Activated naive CD8-positive, alpha-beta T cell treated with anti-CD3 and anti-CD28 coated beads, Interleukin-2, amount 50 U/mL, for 16 hours (primary cell): Measurements from ENCODE around the gene NDUFB4.
"Not testable (repeated sequence)": the region's sequence is repeated elsewhere in the genome, so short reads cannot be mapped to it uniquely, and the experiment has no call there.

ENCODE experiments used
- DNase-seq: peaks from one replicate; pipeline ENCODE4 v3.0.0-alpha.2; 2020; ENCODE audit warnings: low read depth, low spot score

NDUFB4 gene

DNA sequence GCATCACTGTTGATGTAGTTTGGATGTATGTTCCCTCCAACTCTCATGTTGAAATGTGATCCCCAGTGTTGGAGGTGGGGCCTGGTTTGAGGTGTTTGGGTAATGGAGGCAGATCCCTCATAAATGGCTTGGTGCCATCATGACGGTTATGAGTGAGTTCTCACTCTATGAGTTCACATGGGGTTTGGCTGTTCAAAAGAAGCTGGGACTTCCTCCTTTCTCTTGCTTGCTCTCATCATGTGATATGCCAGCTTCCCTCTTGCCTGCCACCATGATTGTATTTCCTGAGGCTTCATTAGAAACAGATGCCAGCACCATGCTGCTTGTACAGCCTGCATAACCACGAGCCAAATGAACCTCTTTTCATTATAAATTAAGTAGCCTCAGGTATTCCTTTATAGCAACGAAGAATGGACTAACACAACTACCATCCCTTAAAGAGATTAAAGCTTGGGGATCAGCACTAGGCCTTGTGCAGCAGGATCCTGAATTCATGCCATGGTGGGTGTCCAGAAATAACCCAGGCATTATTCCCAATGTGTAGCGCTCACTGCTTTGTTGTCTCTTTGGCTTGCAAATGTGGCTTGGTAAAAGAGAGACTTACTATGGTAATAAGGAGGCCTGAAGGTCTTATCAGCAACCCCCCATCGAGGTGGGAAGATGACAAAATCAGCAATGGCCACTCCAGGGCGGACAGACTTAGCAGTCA, 41.9 kb downstream of the NDUFB4 start:
- DNase-seq: no peak

DNA sequence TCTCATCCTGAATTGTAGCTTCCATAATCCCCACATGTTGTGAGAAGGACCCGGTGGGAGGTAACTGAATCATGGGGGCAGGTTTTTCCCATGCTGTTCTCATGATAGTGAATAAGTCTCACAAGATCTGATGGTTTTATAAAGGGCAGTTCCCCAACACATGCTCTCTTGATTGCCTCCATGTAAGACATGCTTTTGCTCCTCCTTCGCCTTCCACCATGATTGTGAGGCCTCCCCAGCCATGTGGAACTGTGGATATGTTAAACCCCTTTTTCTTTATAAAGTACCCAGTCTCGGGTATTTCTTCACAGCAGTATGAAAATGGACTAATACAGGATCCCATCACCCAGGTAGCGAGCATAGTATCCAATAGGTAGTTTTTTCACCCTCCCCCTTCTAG, 42.7 kb downstream of the NDUFB4 start:
- DNase-seq: not testable (repeated sequence)

DNA sequence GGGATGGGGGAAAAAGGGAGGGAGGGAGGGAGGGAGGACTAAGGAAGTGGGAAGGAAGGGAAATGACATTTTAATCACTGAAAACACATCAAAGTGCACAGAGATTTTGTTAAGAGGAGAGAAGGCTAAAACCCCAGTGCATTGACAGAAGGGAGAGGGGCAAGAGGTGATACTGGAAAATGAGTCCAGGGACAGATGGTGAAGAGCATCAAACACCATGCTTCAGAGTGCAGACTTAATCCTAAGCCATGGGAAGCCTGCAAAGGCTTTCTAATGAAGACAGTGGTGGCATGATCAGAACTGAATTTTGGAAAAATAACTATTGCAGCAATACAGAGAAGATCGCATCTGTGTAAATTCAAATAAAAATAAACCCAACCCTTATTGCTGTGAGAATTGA, 44.1 kb downstream of the NDUFB4 start:
- DNase-seq: no peak

- no peak for DNase-seq
These were observed 45.6 kb downstream of the NDUFB4 start for GRCh38 chr3:120641696-120642246.

DNA sequence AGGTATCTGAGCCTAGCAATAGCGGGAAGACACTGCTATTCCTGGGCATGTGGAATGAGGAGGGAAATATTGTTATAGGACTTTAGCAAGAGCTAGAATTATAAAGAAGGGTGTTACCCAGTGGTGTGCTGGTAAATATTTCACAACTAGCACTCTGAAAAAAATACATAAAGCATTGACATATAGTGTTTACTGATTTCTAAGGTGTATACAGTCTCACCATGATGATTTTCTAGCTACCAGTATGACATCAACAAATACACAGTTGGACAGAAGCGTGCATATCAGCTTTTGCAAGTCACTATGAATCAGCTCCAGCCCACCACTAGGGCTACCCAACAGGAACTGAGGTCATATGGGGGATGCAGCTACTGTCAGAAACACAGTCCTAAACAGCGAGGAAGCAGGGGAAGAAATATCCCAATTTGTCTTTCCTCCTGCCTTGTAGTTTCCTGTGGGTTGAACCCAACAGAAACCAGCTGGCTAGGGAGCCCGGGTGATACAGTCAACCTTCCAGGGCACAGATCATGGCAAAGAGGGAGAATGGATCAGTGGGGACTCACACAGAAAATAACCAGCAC, 46.3 kb downstream of the NDUFB4 start:
- DNase-seq: no peak

DNA sequence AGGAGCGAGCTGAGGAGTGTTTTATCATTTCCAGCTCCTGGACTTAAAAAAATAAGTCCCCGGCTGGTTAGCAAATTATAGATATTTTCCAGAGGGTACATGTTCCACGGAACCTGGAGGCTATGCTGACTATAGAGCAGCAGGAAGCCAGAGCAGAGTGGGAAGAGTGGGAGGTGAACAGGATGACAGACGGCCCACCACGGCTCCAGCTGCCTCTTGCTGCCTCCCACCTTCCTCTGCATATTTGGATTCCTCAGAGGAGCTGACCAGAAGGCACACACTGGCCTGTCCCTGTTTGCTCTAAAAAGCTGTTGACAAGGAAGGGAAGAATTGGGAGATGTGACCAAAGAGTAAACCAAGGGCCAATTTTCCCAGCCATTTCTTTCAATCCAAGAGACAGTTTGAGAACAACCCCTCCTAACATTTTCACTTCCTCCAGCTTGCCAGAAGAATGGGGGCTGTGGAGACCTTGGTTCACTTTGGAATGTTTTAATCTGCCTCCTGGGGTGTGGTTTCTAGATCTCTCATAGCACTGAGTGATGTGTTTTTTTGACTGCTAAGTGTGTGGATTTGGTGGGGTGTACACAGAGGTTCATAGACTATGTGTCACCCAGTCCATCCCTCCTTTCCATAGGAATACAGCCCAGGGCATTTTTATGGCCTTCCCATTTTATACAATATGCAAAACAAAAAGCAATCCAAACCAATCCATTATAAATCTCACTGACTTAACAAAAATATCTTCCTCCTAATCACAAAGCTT, 49.1 kb downstream of the NDUFB4 start:
- DNase-seq: no peak

DNA sequence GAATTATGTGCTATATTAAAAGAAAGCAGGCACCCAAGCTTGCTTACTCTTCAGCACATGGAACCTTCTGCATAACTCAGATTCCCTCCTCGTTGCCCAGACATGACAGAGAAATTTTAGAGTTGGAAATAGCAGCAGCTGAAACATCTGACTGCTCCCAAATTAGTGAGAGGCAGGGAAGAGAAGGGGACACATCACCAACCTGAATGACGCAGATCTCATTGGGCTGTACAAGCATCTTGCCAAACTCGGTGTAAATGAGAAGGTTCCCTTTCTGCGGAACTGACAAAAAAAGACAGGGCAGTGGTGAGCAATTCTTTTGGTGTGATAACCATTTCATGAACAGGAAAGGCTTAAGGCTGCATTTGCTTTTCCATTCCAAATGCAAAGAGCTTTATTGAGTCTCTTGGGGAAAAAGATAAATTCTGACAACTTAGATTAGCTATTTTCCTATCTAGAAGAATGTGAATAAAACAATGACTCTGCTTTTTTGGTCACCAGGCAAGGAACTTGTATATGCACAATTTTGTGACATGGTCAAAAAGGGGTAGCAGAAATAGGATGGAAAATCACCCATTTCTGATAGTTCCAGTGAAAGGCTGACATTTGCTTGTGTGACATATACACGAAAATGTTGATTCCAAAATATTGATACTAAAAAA, 50.8 kb downstream of the NDUFB4 start:
- no peak for DNase-seq

GRCh38 chr3:120648290-120648689, 52.2 kb downstream of the NDUFB4 start:
- DNase-seq: no peak

- DNase-seq: no peak
These were observed 53.7 kb downstream of the NDUFB4 start for GRCh38 chr3:120649830-120650233.

GRCh38 chr3:120650311-120650710, 54.2 kb downstream of the NDUFB4 start:
- DNase-seq: no peak
